ENCODE results near the gene MCF2L.

GRCh38 chr13:113148407-113148806 lies 179.4 kb downstream of the MCF2L start:
- TF ChIP-seq CTCF (IDR thresholded peaks at IDR 0.05; ENCODE audit: low read length) (no peak), EZH2 (optimal IDR thresholded peaks at IDR 0.05; ENCODE audit: low read depth, low read length) (no peak), EZH2phosphoT487 (IDR thresholded peaks at IDR 0.05; ENCODE audit: low read length) (no peak)
